Tibial nerve (tissue), 4 donors: ENCODE data around the gene OR52R1.

Experiments used
- CTCF ChIP-seq, 5 experiments: fragments of 200-600 bp in 3 of 5; fragments of 450-650 bp in 2 of 5; sonication (generic) in 3 of 5; IDR thresholded peaks; one replicate each; pipeline ENCODE4 v1.5.1; 2016 to 2019; ENCODE audit warnings: antibody characterized with exemption in 5 of 5, mild to moderate bottlenecking in 3 of 5, moderate library complexity in 2 of 5
- EP300 ChIP-seq, 2 donors: sonication (generic); formaldehyde crosslinking; IDR thresholded peaks; one replicate each; pipeline ENCODE4 v1.6.1; 2017; ENCODE audit warnings: antibody characterized with exemption in 2 of 2, mild to moderate bottlenecking in 1 of 2
- POLR2A ChIP-seq, 2 donors: fragments of 450-650 bp; IDR thresholded peaks; one replicate each; pipeline ENCODE4 v1.6.1; 2017; ENCODE audit warnings: antibody characterized with exemption in 2 of 2, mild to moderate bottlenecking in 2 of 2, moderate library complexity in 2 of 2

GRCh38 chr11:4763096-4763495 lies 41.1 kb downstream of the OR52R1 start:
- TF ChIP-seq CTCF (IDR thresholded peaks at IDR 0.05) (no peak), EP300 (IDR thresholded peaks at IDR 0.05) (no peak), POLR2A (IDR thresholded peaks at IDR 0.05) (no peak)
